OCI-LY1 (cell line): Measurements from ENCODE around the gene ANKLE2.

ENCODE experiments used
- EZH2 ChIP-seq: fragments of 200-600 bp; sonication (generic), shearing (Covaris generic); IDR thresholded peaks from 2 replicates; pipeline ENCODE4 v1.8.0; 2017; ENCODE audit warnings: borderline replicate concordance, mixed run types, mild to moderate bottlenecking, antibody characterized with exemption, low read length, moderate library complexity, mixed read lengths
- TF ChIP-seq, protein P1 (sequence below): fragments of 200-600 bp; sonication (generic), shearing (Covaris generic); IDR thresholded peaks from 2 replicates; pipeline ENCODE4 v1.5.1; 2017; ENCODE audit warnings: mild to moderate bottlenecking, antibody characterized with exemption, low read length, moderate library complexity, mixed read lengths

DNA sequence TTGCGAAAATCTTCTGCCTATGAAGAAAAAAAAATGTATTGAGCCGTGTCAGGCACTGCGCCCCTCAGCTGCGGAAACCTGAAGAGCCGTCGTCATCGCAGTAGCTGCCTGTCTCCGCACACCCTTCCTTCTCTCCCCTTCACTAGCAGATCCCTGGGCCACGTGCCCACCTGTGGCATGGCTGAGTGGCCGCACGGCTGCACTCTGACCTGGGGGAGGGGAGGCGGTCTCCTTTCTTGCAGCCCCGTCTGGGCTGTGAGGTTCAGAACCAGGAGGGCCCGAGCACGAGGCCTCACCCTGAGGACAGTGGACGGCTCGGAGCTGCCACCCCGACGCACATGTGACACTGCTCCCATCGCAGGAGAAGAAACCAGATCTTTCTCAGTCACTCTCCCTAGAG is 26.1 kb downstream of the ANKLE2 start:
- TF ChIP-seq, protein P1, sequence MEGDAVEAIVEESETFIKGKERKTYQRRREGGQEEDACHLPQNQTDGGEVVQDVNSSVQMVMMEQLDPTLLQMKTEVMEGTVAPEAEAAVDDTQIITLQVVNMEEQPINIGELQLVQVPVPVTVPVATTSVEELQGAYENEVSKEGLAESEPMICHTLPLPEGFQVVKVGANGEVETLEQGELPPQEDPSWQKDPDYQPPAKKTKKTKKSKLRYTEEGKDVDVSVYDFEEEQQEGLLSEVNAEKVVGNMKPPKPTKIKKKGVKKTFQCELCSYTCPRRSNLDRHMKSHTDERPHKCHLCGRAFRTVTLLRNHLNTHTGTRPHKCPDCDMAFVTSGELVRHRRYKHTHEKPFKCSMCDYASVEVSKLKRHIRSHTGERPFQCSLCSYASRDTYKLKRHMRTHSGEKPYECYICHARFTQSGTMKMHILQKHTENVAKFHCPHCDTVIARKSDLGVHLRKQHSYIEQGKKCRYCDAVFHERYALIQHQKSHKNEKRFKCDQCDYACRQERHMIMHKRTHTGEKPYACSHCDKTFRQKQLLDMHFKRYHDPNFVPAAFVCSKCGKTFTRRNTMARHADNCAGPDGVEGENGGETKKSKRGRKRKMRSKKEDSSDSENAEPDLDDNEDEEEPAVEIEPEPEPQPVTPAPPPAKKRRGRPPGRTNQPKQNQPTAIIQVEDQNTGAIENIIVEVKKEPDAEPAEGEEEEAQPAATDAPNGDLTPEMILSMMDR, result no peak
- TF ChIP-seq EZH2, result no peak
